PC-3 (cell line): ENCODE measurements around the gene SSTR5. TPM values are rescaled to one million over a fixed set of nuclear protein-coding genes. Genes with fewer than 3 reads are reported as not detected.

Source experiments
- ATAC-seq: fragments of 200-7000 bp; cut with Tn5 transposase; 2 replicates; pipeline ENCODE4 v1.9.1; 2020; ENCODE audit warnings: mild to moderate bottlenecking, moderate library complexity
- BruUV-seq: library from RNA; stranded (reverse); fragments of 400-500 nt; replicated peaks from 2 replicates; lab custom pipeline; 2021; lab: Mats Ljungman, UMichigan
- CTCF ChIA-PET: fragments of 300-600 bp; sonication (Branson Sonifier 250); formaldehyde crosslinking; loops from one replicate; lab custom pipeline; 2022; ENCODE audit warnings: antibody characterized with exemption; lab: Charles Lee
- POLR2A ChIA-PET: fragments of 300-600 bp; sonication (Branson Sonifier 250); formaldehyde crosslinking; loops from one replicate; lab custom pipeline; 2022; ENCODE audit warnings: antibody characterized with exemption; ENCODE audit not compliant: unreplicated experiment; lab: Charles Lee
- DNase-seq: peaks from one replicate; pipeline ENCODE4 v3.0.0-alpha.2; 2015
- H2AFZ ChIP-seq: fragments of 300-600 bp; sonication (generic); 2 replicates; pipeline ENCODE4 v1.6.0; 2016; ENCODE audit warnings: antibody characterized with exemption, low read length
- H3F3A ChIP-seq: fragments of 300-600 bp; sonication (generic); one replicate; pipeline ENCODE4 v1.6.0; 2017; ENCODE audit warnings: antibody characterized with exemption, low read length, control low read depth, mild to moderate bottlenecking; ENCODE audit not compliant: unreplicated experiment
- H3K27ac ChIP-seq: fragments of 300-600 bp; sonication (generic); 2 replicates; pipeline ENCODE4 v1.5.1; 2016; ENCODE audit warnings: mild to moderate bottlenecking, low read length
- H3K27me3 ChIP-seq: fragments of 300-600 bp; sonication (generic); 2 replicates; pipeline ENCODE4 v1.6.1; 2016; ENCODE audit warnings: low read length, mixed read lengths
- H3K36me3 ChIP-seq: fragments of 300-600 bp; sonication (generic); 2 replicates; pipeline ENCODE4 v1.6.1; 2016; ENCODE audit warnings: low read depth, mixed run types, low read length, mixed read lengths
- H3K4me1 ChIP-seq: fragments of 300-600 bp; sonication (generic); 2 replicates; pipeline ENCODE4 v1.5.1; 2016; ENCODE audit warnings: low read length; ENCODE audit not compliant: insufficient read depth
- H3K4me2 ChIP-seq: fragments of 300-600 bp; sonication (generic); 2 replicates; pipeline ENCODE4 v1.6.0; 2016; ENCODE audit warnings: low read length
- H3K4me3 ChIP-seq: fragments of 300-600 bp; sonication (generic); 2 replicates; pipeline ENCODE4 v1.5.1; 2016; ENCODE audit warnings: mild to moderate bottlenecking, low read length, mixed read lengths
- H3K79me2 ChIP-seq: fragments of 300-600 bp; sonication (generic); 2 replicates; pipeline ENCODE4 v1.6.1; 2017; ENCODE audit warnings: low read length, mixed read lengths
- H3K9ac ChIP-seq: fragments of 300-600 bp; sonication (generic); 2 replicates; pipeline ENCODE4 v1.6.0; 2016; ENCODE audit warnings: mild to moderate bottlenecking, low read length
- H3K9me2 ChIP-seq: fragments of 300-600 bp; sonication (generic); replicated peaks from 2 replicates; pipeline ENCODE4 v1.6.1; 2016; ENCODE audit warnings: mixed run types, low read length, mixed read lengths
- H3K9me3 ChIP-seq: fragments of 300-600 bp; sonication (generic); 2 replicates; pipeline ENCODE4 v1.6.1; 2016; ENCODE audit warnings: low read length, mixed read lengths
- H4K20me1 ChIP-seq: fragments of 300-600 bp; sonication (generic); 2 replicates; pipeline ENCODE4 v1.6.1; 2016; ENCODE audit warnings: low read length, mixed read lengths
- CTCF ChIP-seq: fragments of 300-600 bp; sonication (generic); conservative IDR thresholded peaks from 2 replicates; pipeline ENCODE4 v1.5.1; 2017; ENCODE audit warnings: antibody characterized with exemption, low read depth, mild to moderate bottlenecking, low read length
- EZH2 ChIP-seq: fragments of 300-600 bp; sonication (generic); IDR thresholded peaks from one replicate; pipeline ENCODE4 v1.6.1; 2017; ENCODE audit warnings: antibody characterized with exemption, mild to moderate bottlenecking, low read length; ENCODE audit not compliant: unreplicated experiment
- EZH2phosphoT487 ChIP-seq: fragments of 300-600 bp; sonication (generic); IDR thresholded peaks from 2 replicates; pipeline ENCODE4 v1.6.1; 2018; ENCODE audit warnings: mild to moderate bottlenecking, antibody characterized with exemption, low read length, borderline replicate concordance
- intact Hi-C: fragments of 100-400 bp; cut with micrococcal nuclease; formaldehyde crosslinking; loops from 2 replicates; pipeline ENCODE4 v1.9.0; 2023
- total RNA-seq: library from RNA; depleted of rRNA; stranded (reverse); fragments of >200 nt; gene quantifications from 2 replicates; pipeline ENCODE4 v1.2.3, GENCODE V29; 2014

SSTR5 gene
- total RNA-seq, 1 experiment from 2014 or later, result 0.51 TPM

GRCh38 chr16:1094601-1095449 lies 22.3 kb downstream of the SSTR5 start:
- H3K27ac ChIP-seq, result no peak overlapping the region
- no peak overlapping the region for H3K4me3 ChIP-seq
- H3K9me3 ChIP-seq, result no peaks in the 10 kb centered on the region
- ATAC-seq (no peak), DNase-seq (no peak)
- H2AFZ ChIP-seq, result no peak overlapping the region
- H4K20me1 ChIP-seq, result no peaks in the 10 kb centered on the region
- no peaks in the 10 kb centered on the region for H3K36me3 ChIP-seq
- BruUV-seq, result no TSS peak
- ChIA-PET POLR2A (no interaction called here), CTCF (no interaction called here)
- TF ChIP-seq CTCF (no peak), EZH2 (no peak), EZH2phosphoT487 (no peak)
- H3F3A ChIP-seq, result no peaks in the 10 kb centered on the region
- no peak overlapping the region for H3K9ac ChIP-seq
- H3K9me2 ChIP-seq, result no peaks in the 10 kb centered on the region
- intact Hi-C loops, result no loop called here
- no peaks in the 10 kb centered on the region for H3K27me3 ChIP-seq
- H3K4me2 ChIP-seq, result no peak overlapping the region
- no peaks in the 10 kb centered on the region for H3K79me2 ChIP-seq
- peaks cover 5% of the 10 kb centered on the region; the same call in 1 of the 2 replicates for H3K4me1 ChIP-seq

GRCh38 chr16:1095450-1096168 lies 23.1 kb downstream of the SSTR5 start:
- Histone ChIP-seq H3K4me3 (no peak overlapping the region), H3K4me1 (no peaks in the 10 kb centered on the region), H3K9ac (no peak overlapping the region), H3K36me3 (no peaks in the 10 kb centered on the region), H2AFZ (no peak overlapping the region), H3K27ac (no peak overlapping the region), H3K9me2 (no peaks in the 10 kb centered on the region), H3K9me3 (no peaks in the 10 kb centered on the region), H4K20me1 (no peaks in the 10 kb centered on the region), H3K4me2 (no peak overlapping the region), H3K27me3 (no peaks in the 10 kb centered on the region), H3K79me2 (no peaks in the 10 kb centered on the region), H3F3A (no peaks in the 10 kb centered on the region)
- intact Hi-C loops, result no loop called here
- ChIA-PET CTCF (no interaction called here), POLR2A (no interaction called here)
- TF ChIP-seq EZH2phosphoT487, result no peak
- TF ChIP-seq EZH2, result no peak
- TF ChIP-seq CTCF, result no peak
- DNase-seq, result no peak
- no peak for ATAC-seq
- no TSS peak for BruUV-seq
